Left colon (tissue), 2 donors: ENCODE measurements around the gene OPTN. TPM values are rescaled to one million over a fixed set of nuclear protein-coding genes. Genes with fewer than 3 reads are reported as not detected.
"Not testable (repeated sequence)": the region's sequence is repeated elsewhere in the genome, so short reads cannot be mapped to it uniquely, and the experiment has no call there.

Experiments
- ATAC-seq: fragments of 200-7000 bp; cut with Tn5 transposase; one replicate; pipeline ENCODE4 v1.9.1; 2020; ENCODE audit warnings: mild to moderate bottlenecking, moderate library complexity
- DNase-seq, 2 donors: peaks; one replicate each; pipeline ENCODE4 v3.0.0-alpha.2; 2020
- intact Hi-C, 2 donors: fragments of 100-400 bp; cut with DNase I in 1 of 2; cut with micrococcal nuclease in 1 of 2; formaldehyde crosslinking; loops; one replicate each; pipeline versions ENCODE4 v1.11.2 to v1.14.0; 2022; cut with DNase I, micrococcal nuclease
- total RNA-seq, 2 donors: library from RNA; stranded (reverse); fragmentation: NEBNext Ultra II Directional; extraction: Animal tissue kit (Norgen Biotek cat#: 25700); gene quantifications; one replicate each; pipeline ENCODE4 v1.2.1, GENCODE V29; 2021
- donor health status: DM: no; HTN: no; CAD: no.
- donor health status: DM: yes; HTN: yes; CAD: no.

The OPTN gene
- total RNA-seq, 2 donors from 2014 or later: 93.2 to 122 TPM

DNA sequence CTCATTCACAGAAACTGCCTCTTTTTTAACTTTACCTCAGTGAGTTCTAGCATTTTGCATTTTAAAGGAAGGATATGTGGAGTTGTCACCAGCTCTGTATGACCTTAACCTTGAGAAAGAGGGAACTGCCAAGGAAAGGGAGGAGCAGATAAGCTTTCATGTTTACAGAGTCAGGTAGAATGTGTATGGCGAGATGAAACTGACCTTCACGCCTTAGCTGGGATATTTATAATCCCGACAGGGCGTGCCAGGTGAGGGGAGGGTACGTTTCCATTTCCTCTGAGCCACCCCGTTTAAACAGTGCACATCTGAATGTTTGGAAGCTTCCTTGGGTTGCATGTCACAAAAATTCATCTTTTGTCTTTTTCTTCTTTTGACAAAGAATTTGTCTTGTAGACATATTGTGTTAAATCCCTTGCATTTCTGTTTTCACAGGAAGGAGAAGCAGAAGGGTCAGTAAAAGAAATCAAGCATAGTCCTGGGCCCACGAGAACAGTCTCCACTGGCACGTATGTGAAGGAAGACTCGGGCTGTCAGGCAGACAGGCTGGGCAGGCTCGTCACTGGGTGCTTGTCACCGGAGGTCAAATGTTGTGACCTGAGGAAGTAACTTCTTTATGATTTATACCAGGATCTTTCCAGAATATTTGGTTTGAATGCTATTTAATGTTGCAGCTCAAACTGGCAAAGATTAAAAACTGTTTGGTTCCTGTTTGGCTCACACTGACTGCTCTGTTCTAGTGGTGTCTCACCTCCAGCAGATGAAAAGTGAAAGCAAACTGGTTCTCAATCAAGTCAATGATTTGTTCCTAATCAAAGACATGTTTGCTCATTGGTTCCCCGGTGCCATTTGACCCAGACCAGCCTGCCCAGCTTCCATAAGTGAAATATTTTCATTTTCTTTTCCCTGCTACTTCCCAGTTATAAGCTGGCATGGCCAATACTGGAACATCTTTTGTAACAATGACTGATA, 16.2 kb downstream of the OPTN start:
- peak; percentile 53 to 68 for DNase-seq
- intact Hi-C loops: no loop called here

DNA sequence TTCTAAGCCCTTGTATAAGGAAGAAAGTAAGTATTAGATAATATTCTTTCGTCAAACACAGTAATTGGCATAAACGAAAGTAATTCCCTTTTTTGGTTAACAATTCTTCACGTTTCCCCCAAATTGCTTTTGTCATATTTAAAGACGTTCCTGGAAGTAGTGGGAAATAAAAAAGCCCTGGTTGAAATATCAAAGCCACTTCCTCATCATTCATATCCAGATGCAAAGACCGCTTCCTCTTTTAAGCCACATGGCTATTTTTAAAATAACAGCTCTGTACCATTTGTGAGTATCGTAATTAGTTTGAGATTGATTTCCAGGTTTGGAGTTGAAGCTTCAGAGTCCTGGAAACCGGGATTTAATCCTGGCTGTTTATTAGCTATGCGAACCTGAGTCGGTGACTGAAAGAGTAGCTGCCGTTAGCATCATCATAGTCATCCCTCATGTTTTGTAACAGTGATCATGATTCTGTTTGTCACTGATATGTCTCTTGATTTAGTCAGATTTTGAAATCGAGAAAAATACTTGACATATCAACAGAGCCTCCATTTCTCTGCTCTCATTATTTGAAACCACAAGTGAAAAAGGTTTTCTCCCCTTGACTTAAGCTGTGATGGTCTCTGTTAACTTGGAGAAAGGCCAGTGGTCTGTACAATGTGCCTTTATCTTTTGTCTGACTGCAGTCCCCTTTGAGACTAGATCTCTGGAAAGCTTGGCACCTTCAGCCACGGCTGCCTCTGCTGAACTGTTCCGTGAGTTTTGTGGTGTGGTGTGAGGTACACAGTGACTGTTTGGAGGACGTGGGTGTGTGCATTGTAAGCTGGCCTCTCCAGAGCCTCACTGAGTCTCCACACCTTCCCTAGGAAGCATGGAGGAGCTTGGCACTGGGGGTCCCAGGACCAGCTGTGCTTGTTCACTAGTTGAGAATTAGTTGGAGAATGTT, 18.1 kb downstream of the OPTN start:
- no peak for DNase-seq
- ATAC-seq: no peak
- intact Hi-C loops: no loop called here

More for the DNA sequence above, 16.2 kb downstream of the OPTN start:
- peak; percentile 92 for ATAC-seq

GRCh38 chr10:13118784-13119410, 18.9 kb downstream of the OPTN start:
- intact Hi-C loops: no loop called here
- ATAC-seq (no peak), DNase-seq (no peak)

DNA sequence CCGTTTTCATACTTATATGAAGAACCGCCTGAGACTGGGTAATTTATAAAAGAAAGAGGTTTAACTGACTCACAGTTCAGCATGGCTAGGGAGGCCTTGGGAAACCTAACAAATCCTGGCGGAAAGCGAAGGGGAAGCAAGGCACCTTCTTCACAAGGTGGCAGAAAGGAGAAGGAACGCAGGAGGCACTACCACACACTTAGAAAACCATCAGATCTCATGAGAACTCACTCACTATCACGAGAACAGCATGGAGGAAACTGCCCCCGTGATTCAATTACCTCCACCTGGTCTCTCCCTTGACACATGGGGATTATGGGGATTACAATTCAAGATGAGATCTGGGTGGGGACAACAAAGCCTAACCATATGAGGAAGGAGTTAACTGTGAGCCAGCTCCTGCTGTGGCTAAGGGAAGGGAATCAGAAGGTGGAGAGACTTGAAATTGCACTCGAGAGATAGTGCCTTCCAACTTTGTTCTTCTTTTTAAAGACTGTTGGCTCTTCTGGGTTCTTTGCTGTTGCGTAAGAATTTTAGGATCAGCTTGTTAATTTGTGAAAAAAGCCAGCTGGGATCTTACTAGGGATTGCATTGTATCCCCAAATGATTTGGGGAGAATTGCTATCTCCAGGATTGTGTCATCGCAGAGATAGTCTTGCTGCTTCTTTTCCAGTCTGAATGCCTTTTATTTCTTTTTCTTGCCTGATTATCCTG, 21.0 kb downstream of the OPTN start:
- ATAC-seq (no peak), DNase-seq (no peak)
- intact Hi-C loops: no loop called here

DNA sequence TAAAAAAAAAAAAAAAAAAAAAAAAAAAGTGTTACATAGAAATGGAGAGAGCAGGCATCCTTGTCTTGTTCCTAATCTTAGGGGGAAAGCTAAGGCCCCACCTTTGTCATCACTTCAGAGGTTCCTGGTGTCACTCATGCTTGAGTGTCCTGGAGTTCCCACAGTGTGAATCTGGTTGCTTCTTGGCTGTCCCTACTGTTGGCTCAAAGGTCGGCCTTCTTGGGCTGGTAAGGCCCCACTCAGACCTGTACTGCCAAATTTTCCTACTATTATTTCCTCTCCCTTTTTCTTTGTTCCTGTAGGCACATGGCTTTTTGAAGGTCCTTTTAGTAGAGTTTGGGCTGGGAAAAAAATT, 21.5 kb downstream of the OPTN start:
- DNase-seq (no peak), ATAC-seq (no peak)
- intact Hi-C loops: no loop called here

- ATAC-seq: no peak
- intact Hi-C loops: no loop called here
- DNase-seq: no peak
Measured at GRCh38 chr10:13136651-13137050, 36.7 kb downstream of the OPTN start.

DNA sequence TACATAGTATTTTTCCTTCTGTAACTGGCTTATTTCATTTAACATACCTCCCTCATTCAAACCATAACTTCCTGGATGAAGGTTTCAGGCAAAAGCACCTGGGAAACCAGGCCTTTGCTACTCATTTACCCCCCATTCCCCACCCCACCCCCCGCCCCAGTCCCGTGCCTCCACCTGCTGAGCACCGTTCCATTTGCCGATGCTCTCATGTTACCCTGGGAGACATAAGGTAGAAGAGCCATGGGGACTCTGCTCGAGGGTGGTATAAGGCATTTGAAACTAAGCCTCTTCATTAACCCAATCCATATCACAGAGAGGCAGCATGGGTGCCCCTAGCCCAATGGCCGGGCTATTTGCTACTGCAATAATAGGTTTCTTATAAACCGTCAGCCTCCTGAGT, 39.2 kb downstream of the OPTN start:
- DNase-seq (no peak), ATAC-seq (no peak)
- intact Hi-C loops: no loop called here

DNA sequence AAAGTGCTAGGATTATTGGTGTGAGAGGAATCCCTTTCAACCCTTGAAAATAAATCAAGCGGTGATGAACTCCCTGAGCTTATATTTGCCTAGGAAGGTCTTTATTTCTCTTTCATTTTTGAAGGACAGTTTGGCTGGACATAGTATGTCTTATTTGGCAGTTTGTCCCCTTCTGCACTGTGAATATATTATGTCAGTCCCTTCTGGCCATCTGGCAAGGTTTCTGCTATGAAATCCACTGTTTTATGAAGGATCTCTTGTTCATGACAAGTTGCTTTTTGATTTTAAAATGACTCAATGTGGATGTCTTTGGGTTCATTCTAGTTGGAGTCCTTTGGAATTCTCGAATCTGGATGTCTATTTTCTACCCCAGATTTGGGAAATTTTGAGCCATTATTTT, 39.7 kb downstream of the OPTN start:
- ATAC-seq: no peak
- intact Hi-C loops: no loop called here
- DNase-seq: no peak

DNA sequence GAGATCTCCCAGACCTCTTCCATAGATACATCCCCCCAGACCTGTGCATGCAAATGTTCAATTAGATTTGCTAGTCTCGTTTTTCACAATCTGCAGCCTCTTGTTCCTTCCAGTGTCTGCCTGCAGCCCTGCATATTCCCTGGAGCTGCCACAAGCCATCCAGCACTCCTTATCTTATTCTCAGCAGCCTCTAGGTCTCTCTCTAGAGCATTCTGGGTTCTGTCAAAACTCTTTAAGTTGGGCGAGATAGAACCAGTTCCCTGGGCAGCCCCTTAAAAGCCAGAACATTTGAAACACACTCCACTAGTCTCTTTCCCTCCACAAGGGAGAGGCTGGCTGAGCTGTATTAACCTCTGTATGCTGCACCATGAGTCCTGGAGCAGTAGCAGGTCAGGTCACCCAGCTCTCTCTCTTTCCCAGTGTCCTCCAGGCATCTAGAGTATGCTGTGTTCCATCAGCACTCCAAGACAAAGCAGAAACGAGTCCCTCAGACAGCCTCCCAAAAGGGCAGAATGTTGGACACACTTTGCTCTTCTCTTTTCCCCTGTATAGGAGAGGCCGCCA, 40.7 kb downstream of the OPTN start:
- intact Hi-C loops: no loop called here
- DNase-seq: no peak
- no peak for ATAC-seq

GRCh38 chr10:13143766-13144165, 43.8 kb downstream of the OPTN start:
- DNase-seq (no peak), ATAC-seq (no peak)
- intact Hi-C loops: no loop called here

DNA sequence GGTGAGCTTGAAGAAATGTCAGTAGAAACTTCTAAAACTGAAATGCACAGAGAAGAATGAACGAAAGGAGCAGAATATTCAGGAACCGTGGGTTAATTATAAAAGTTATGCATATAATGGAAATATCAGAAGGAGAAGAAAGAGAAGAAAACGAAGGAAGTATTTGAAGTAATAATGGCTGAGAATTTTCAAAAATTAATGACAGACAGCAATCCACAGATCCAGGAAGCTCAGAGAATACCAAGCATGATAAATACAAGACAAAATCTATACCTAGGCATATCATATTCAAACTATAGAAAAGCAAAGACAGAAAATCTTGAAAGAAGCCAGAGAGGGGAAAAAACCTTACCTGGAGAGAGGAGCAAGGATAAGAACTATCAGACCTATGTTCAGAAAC, 44.9 kb downstream of the OPTN start:
- DNase-seq: no peak
- ATAC-seq: no peak
- intact Hi-C loops: no loop called here

GRCh38 chr10:13146379-13146778, 46.4 kb downstream of the OPTN start:
- peak; percentile 34 for ATAC-seq
- intact Hi-C loops: no loop called here
- DNase-seq: no peak

GRCh38 chr10:13147161-13147560, 47.2 kb downstream of the OPTN start:
- intact Hi-C loops: no loop called here
- ATAC-seq (no peak), DNase-seq (no peak)

DNA sequence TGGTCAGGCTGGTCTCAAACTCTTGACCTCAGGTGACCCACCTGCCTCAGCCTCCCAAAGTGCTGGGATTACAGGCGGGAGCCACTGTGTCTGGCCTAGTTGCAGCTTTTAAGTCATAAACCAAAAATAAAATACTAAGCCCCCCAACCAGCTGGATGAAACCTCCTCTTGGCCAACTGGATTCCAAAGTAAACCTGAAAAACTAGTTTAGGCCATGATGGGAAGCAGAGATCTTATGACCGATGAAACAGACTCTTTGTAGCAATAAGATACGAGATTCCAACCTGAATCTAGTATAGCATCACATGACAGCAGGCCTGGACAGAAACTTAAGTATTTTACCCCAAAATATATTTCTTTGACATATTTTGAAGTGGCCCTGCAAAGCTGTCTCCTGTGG, 52.3 kb downstream of the OPTN start:
- intact Hi-C loops: no loop called here
- ATAC-seq: no peak
- DNase-seq: no peak

DNA sequence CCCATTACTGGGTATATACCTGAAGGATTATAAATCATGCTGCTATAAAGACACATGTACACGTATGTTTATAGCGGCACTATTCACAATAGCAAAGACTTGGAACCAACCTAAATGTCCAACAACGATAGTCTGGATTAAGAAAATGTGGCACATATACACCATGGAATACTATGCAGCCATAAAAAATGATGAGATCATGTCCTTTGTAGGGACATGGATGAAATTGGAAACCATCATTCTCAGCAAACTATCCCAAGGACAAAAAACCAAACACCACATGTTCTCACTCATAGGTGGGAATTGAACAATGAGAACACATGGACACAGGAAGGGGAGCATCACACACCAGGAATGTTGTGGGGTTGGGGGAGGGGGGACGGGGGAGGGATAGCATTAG, 55.9 kb downstream of the OPTN start:
- intact Hi-C loops, ATAC-seq, DNase-seq: not testable (repeated sequence)

GRCh38 chr10:13158401-13158800, 58.4 kb downstream of the OPTN start:
- intact Hi-C loops: no loop called here
- peak; percentile 39 for ATAC-seq
- DNase-seq: peak in 1 of 2 donors; percentile 30

DNA sequence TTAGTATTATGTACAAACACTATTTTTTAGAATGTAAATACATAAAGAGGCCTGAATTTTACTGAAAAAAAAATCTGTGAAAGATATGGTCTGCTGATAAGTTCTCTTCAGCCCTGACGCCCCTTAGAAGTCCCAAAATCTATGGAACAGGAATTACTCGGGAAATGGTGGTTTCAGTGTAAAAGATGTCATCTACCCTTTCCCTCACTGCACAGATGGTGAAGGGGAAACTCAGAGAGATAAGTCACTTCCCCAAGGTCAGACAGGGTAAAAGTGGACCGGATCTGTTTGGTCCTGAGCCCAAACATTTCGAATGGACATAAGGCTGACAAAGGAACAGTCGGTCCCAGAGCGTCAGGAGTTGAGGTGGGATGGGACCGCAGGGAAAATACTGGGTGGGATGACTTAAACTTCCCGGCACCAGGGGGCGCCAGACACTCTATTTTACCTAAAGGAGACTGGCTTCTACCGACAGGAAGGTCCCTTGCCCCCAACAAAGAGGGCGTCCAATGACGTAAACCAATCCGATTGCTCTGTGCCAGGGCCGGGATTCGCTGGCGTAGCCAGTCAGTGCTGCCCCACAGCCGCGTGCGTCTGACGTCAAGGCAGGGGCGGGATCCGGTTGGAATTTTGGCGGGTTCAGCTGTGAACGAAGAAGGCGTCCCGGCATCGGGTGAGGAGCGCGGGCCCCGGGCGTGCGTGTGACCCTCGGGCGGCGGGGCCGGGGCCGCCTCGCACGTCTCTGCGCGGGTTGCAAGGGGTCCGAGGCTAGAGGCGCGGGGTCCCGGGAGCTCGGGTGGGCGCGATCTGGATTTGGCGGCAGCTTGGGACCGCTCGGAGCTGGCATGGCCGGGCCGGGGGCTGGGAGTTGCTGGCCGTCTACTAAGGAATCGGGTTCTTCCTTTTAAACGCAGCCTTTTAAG, 61.2 kb downstream of the OPTN start, which contains the start of gene MCM10:
TSS of gene MCM10 (plus strand) at position 625 of the 923 bp plus-strand sequence. CDS start 2,645 bp downstream, outside the sequence.
- intact Hi-C loops: loop anchor here in 1 of 2 donors (10.0 kb wide), 1 partner anchor 134 kb away; no protein-coding TSS in a partner anchor
- ATAC-seq: peak; percentile 99
- peak; percentile 99 for DNase-seq
